H1 (cell line): ENCODE data around the gene CBL. TPM values are rescaled to one million over a fixed set of nuclear protein-coding genes. Genes with fewer than 3 reads are reported as not detected.

Source experiments
- CTCF ChIA-PET: fragments of 300-600 bp; sonication (Branson Sonifier 250); formaldehyde crosslinking; loops from one replicate; lab custom pipeline; 2021; ENCODE audit not compliant: partially characterized antibody; lab: Charles Lee
- POLR2A ChIA-PET: fragments of 300-600 bp; sonication (Branson Sonifier 250); formaldehyde crosslinking; loops from one replicate; lab custom pipeline; 2021; ENCODE audit warnings: inconsistent platforms; ENCODE audit not compliant: partially characterized antibody; lab: Charles Lee
- DNase-seq, 2 experiments: peaks; one replicate each; pipeline versions ENCODE4 v3.0.0 to v3.0.0-alpha.2; 2010 to 2022; ENCODE audit warnings: low spot score in 2 of 2, low read depth in 1 of 2, mixed read lengths in 1 of 2
- FAIRE-seq: peaks from 2 replicates; lab custom pipeline; 2011; peaks lifted over from hg19 to GRCh38; lab: Jason Lieb, UNC
- H2AFZ ChIP-seq: 2 replicates; pipeline ENCODE4 v1.8.1; 2012; ENCODE audit warnings: low read length, inconsistent platforms
- H2AK5ac ChIP-seq: 2 replicates; pipeline ENCODE4 v1.6.1; 2013; ENCODE audit warnings: low read depth, low read length
- H2BK120ac ChIP-seq: replicated peaks from 2 replicates; pipeline ENCODE3; 2013; ENCODE audit warnings: low read depth, low read length, inconsistent platforms
- H2BK12ac ChIP-seq: 2 replicates; pipeline ENCODE4 v1.6.1; 2013; ENCODE audit warnings: low read depth, low read length
- H2BK15ac ChIP-seq: 2 replicates; pipeline ENCODE4 v1.6.1; 2013; ENCODE audit warnings: low read length
- H2BK20ac ChIP-seq: 2 replicates; pipeline ENCODE4 v1.6.1; 2013; ENCODE audit warnings: low read length
- H2BK5ac ChIP-seq: 2 replicates; pipeline ENCODE4 v1.6.1; 2013; ENCODE audit warnings: low read depth, low read length
- H3K14ac ChIP-seq: 2 replicates; pipeline ENCODE4 v1.6.1; 2013; ENCODE audit warnings: inconsistent platforms; ENCODE audit not compliant: insufficient read length
- H3K18ac ChIP-seq: 2 replicates; pipeline ENCODE4 v1.6.1; 2013; ENCODE audit warnings: low read length; ENCODE audit errors: extremely low read depth
- H3K23ac ChIP-seq: 2 replicates; pipeline ENCODE4 v1.6.1; 2013; ENCODE audit warnings: inconsistent platforms; ENCODE audit not compliant: insufficient read length
- H3K23me2 ChIP-seq: 2 replicates; pipeline ENCODE4 v1.6.1; 2013; ENCODE audit warnings: low read depth, low read length
- H3K27ac ChIP-seq: 2 replicates; pipeline ENCODE4 v1.6.1; 2011; ENCODE audit warnings: low read depth, low read length, inconsistent platforms
- H3K27me3 ChIP-seq, 4 experiments: replicated peaks in 1 of 4; 1 replicate in 1 of 4; 2 replicates in 3 of 4; pipeline versions ENCODE4 v1.6.1 to v1.8.1; 2011 to 2013; ENCODE audit warnings: low read length in 3 of 4, mild to moderate bottlenecking in 3 of 4, inconsistent platforms in 2 of 4, mixed read lengths in 2 of 4, moderate library complexity in 1 of 4; ENCODE audit not compliant: control insufficient read depth in 3 of 4, insufficient read depth in 3 of 4; ENCODE audit errors: extremely low read depth in 1 of 4
- H3K36me3 ChIP-seq, 4 experiments: 2 replicates each; pipeline versions ENCODE4 v1.6.1 to v1.8.1; 2011 to 2013; ENCODE audit warnings: mild to moderate bottlenecking in 4 of 4, low read length in 3 of 4, moderate library complexity in 2 of 4, control low read depth in 1 of 4, inconsistent platforms in 1 of 4; ENCODE audit not compliant: insufficient read depth in 4 of 4, control insufficient read depth in 2 of 4
- H3K4ac ChIP-seq: replicated peaks from 2 replicates; pipeline ENCODE3; 2013; ENCODE audit warnings: low read length, low read depth, mixed read lengths, inconsistent platforms; ENCODE audit not compliant: insufficient read length
- H3K4me1 ChIP-seq, 4 experiments: replicated peaks in 1 of 4; 1 replicate in 1 of 4; 2 replicates in 3 of 4; pipeline versions ENCODE4 v1.6.1 to v1.8.1; 2011 to 2013; ENCODE audit warnings: low read length in 3 of 4, inconsistent platforms in 2 of 4, mixed read lengths in 1 of 4; ENCODE audit not compliant: insufficient read depth in 4 of 4, control insufficient read depth in 3 of 4
- H3K4me2 ChIP-seq, 2 experiments: 2 replicates each; pipeline versions ENCODE4 v1.6.1 to v1.8.1; 2011 to 2013; ENCODE audit warnings: low read depth in 2 of 2, low read length in 2 of 2, control low read depth in 1 of 2, inconsistent platforms in 1 of 2, mild to moderate bottlenecking in 1 of 2; ENCODE audit not compliant: insufficient read depth in 1 of 2
- H3K4me3 ChIP-seq, 4 experiments: fragments of 200-600, 300-600 bp in 1 of 4; sonication (generic), shearing (Covaris generic), sonication (Bioruptor Twin) in 1 of 4; 2 replicates each; pipeline versions ENCODE4 v1.5.1 to v1.8.1; 2011 to 2016; ENCODE audit warnings: low read length in 4 of 4, low read depth in 3 of 4, control low read depth in 2 of 4, inconsistent platforms in 2 of 4, mild to moderate bottlenecking in 2 of 4, mixed read lengths in 1 of 4, moderate library complexity in 1 of 4; ENCODE audit not compliant: insufficient read depth in 2 of 4; ENCODE audit errors: extremely low read depth in 1 of 4
- H3K56ac ChIP-seq: replicated peaks from 2 replicates; pipeline ENCODE3; 2013; ENCODE audit warnings: low read depth, mild to moderate bottlenecking, mixed read lengths, low read length, inconsistent platforms; ENCODE audit not compliant: insufficient read length
- H3K79me1 ChIP-seq: 2 replicates; pipeline ENCODE4 v1.6.1; 2013; ENCODE audit warnings: low read depth, low read length, control low read depth
- H3K79me2 ChIP-seq, 2 experiments: 2 replicates each; pipeline versions ENCODE4 v1.6.1 to v1.8.1; 2012 to 2013; ENCODE audit warnings: low read length in 2 of 2, mild to moderate bottlenecking in 2 of 2, inconsistent platforms in 1 of 2; ENCODE audit not compliant: insufficient read depth in 2 of 2, control insufficient read depth in 1 of 2
- H3K9ac ChIP-seq, 4 experiments: replicated peaks in 1 of 4; 1 replicate in 1 of 4; 2 replicates in 3 of 4; pipeline versions ENCODE4 v1.6.1 to v1.8.1; 2011 to 2013; ENCODE audit warnings: low read depth in 3 of 4, low read length in 3 of 4, control low read depth in 2 of 4, mild to moderate bottlenecking in 2 of 4, moderate library complexity in 2 of 4, inconsistent platforms in 1 of 4; ENCODE audit errors: extremely low read depth in 1 of 4
- H3K9me3 ChIP-seq, 2 experiments: 2 replicates each; pipeline versions ENCODE4 v1.6.1 to v1.8.1; 2012 to 2013; ENCODE audit warnings: mild to moderate bottlenecking in 2 of 2, moderate library complexity in 2 of 2, control low read depth in 1 of 2, inconsistent platforms in 1 of 2, low read depth in 1 of 2, low read length in 1 of 2, mixed read lengths in 1 of 2; ENCODE audit not compliant: insufficient read depth in 2 of 2
- H4K20me1 ChIP-seq, 2 experiments: replicated peaks in 1 of 2; 2 replicates each; pipeline versions ENCODE3 to v1.8.1; 2011 to 2013; ENCODE audit warnings: inconsistent platforms in 2 of 2, low read length in 2 of 2, mild to moderate bottlenecking in 1 of 2; ENCODE audit not compliant: insufficient read depth in 2 of 2, control insufficient read depth in 1 of 2
- H4K5ac ChIP-seq: 2 replicates; pipeline ENCODE4 v1.6.1; 2013; ENCODE audit warnings: low read length, low read depth, mixed read lengths, inconsistent platforms; ENCODE audit not compliant: insufficient read length
- H4K8ac ChIP-seq: 2 replicates; pipeline ENCODE4 v1.8.0; 2013; ENCODE audit warnings: mild to moderate bottlenecking, moderate library complexity, low read length, inconsistent platforms; ENCODE audit not compliant: insufficient read depth; ENCODE audit errors: extremely low read depth
- H4K91ac ChIP-seq: replicated peaks from 2 replicates; pipeline ENCODE3; 2013; ENCODE audit warnings: low read length, mixed read lengths, inconsistent platforms; ENCODE audit not compliant: insufficient read length
- GABPA ChIP-seq: IDR thresholded peaks from 2 replicates; pipeline ENCODE4 v1.6.1; 2011; ENCODE audit warnings: mild to moderate bottlenecking, low read length, moderate library complexity, borderline replicate concordance; ENCODE audit not compliant: insufficient read depth
- WGBS, 2 experiments: shearing (Covaris generic) in 1 of 2; methylation state at CpG; one replicate each; pipeline versions ENCODE4 v1.1.6 to v1.1.7; 2013 to 2015; ENCODE audit warnings: low lambda C conversion rate in 2 of 2, mixed read lengths in 2 of 2, inconsistent platforms in 1 of 2, low coverage in 1 of 2, missing lambda C conversion rate in 1 of 2; ENCODE audit not compliant: insufficient replicate concordance in 2 of 2, insufficient coverage in 1 of 2, insufficient read length in 1 of 2; ENCODE audit errors: extremely low coverage in 1 of 2, missing lambda C conversion rate in 1 of 2; 5-methylcytosine and 5-hydroxymethylcytosine counted together
- polyA plus RNA-seq, 7 experiments: library from polyadenylated mRNA; depleted of rRNA in 3 of 7; stranded (reverse) in 5 of 7; unstranded in 2 of 7; fragments of >200 nt in 5 of 7; fragments of 200-250 nt in 2 of 7; gene quantifications; 1 replicate in 5 of 7; 2 replicates in 1 of 7; 4 replicates in 1 of 7; pipeline versions ENCODE4 v1.2.1 to v1.2.3, GENCODE V29; 2011 to 2013; ENCODE audit warnings: missing spikeins in 2 of 7, mixed read lengths in 2 of 7
- total RNA-seq: library from RNA; stranded (reverse); fragmentation: NEBNext Ultra II Directional; extraction: Animal tissue kit (Norgen Biotek cat#: 25700); gene quantifications from 2 replicates; pipeline ENCODE4 v1.2.1, GENCODE V29; 2021

CBL gene
- total and polyA plus RNA-seq, 2 of the 8 experiments (the other 6 are each of a cell fraction or from before 2014, with no cell fraction given): 23.1 to 57.8 TPM

DNA sequence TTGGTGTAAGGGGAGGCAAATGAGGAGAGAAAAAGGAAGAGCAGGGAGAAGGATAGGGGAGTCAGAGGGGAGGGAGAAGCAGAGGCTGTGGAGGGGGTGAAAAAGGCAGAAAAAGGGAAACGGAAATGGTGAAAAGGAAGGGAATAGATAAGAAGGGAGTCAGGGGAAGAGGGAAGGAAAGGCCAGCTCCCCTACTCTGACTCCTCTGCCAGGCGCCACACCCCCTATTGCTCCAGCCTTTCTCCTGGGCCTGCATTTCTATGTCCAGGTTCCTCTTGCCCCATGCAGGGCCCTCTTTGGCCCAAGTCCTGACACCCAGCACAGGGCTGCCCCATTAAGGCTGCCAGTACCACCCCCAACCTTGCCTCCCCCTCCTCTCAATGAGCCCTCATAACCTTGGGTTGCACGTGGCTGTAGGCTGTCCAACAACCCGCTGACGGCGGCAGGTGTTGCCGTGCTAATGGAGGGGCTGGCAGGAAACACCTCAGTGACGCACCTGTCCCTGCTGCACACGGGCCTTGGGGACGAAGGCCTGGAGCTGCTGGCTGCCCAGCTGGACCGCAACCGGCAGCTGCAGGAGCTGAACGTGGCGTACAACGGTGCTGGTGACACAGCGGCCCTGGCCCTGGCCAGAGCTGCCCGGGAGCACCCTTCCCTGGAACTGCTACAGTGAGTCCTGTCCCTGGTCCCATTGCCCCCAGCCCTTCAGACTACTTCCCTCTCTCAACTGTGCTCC is 24.3 kb upstream of the CBL start:
- FAIRE-seq: no peak
- Histone ChIP-seq H2BK15ac (no peak overlapping the region), H3K27ac (no peak overlapping the region), H2BK12ac (no peak overlapping the region), H3K9me3 (no peaks in the 10 kb centered on the region), H4K8ac (no peak overlapping the region), H3K4me1 (no peaks in the 10 kb centered on the region; a peak in 1 of 7 replicates), H3K4me3 (no peak overlapping the region), H4K91ac (no peak overlapping the region), H4K5ac (no peak overlapping the region), H3K23me2 (no peaks in the 10 kb centered on the region), H3K79me2 (no peaks in the 10 kb centered on the region), H3K14ac (no peak overlapping the region), H3K23ac (no peak overlapping the region), H3K56ac (no peak overlapping the region), H2AK5ac (no peak overlapping the region), H3K79me1 (no peaks in the 10 kb centered on the region), H2BK20ac (no peak overlapping the region), H2BK120ac (no peak overlapping the region), H4K20me1 (peaks cover 0 to 6% of the 10 kb centered on the region in 2 experiments), H3K4me2 (no peak overlapping the region), H3K27me3 (no peaks in the 10 kb centered on the region), H3K36me3 (peaks cover 0 to 3% (median 0%) of the 10 kb centered on the region in 4 experiments; a peak in 1 of 8 replicates), H2BK5ac (no peak overlapping the region; the same call in 1 of the 2 replicates), H3K4ac (no peak overlapping the region), H2AFZ (no peak overlapping the region), H3K9ac (no peak overlapping the region; a peak in 1 of 7 replicates), H3K18ac (no peak overlapping the region)
- WGBS, 2 experiments: 93 to 100% methylated on average over 1 to 14 of the region's 17 CpGs
- ChIA-PET POLR2A (interaction anchor here (1.4 to 2.8 kb wide), 5 partner anchors 9 to 87 kb away, joined by 5 to 12 read pairs (median 7); partner anchors contain the start of gene NLRX1), CTCF (interaction anchor here (1.1 to 24.3 kb wide), 6 partner anchors 13 to 141 kb away, joined by 3 to 389 read pairs (median 4); partner anchors contain the start of genes ABCG4 and NLRX1)
- no peak for DNase-seq
- TF ChIP-seq GABPA: no peak
